Esophagus muscularis mucosa (tissue), 3 donors: ENCODE measurements around the gene MECR.

Experiments
- POLR2A ChIP-seq: fragments of 450-650 bp; IDR thresholded peaks from one replicate; pipeline ENCODE4 v1.6.1; 2017; ENCODE audit warnings: antibody characterized with exemption, moderate library complexity, mild to moderate bottlenecking, low read depth
- TF ChIP-seq, protein P1 (sequence below), 3 experiments: fragments of 200-600 bp in 2 of 3; fragments of 450-650 bp in 1 of 3; sonication (generic) in 2 of 3; IDR thresholded peaks; one replicate each; pipeline ENCODE4 v1.5.1; 2017 to 2019; ENCODE audit warnings: antibody characterized with exemption in 3 of 3, mild to moderate bottlenecking in 2 of 3, moderate library complexity in 1 of 3

DNA sequence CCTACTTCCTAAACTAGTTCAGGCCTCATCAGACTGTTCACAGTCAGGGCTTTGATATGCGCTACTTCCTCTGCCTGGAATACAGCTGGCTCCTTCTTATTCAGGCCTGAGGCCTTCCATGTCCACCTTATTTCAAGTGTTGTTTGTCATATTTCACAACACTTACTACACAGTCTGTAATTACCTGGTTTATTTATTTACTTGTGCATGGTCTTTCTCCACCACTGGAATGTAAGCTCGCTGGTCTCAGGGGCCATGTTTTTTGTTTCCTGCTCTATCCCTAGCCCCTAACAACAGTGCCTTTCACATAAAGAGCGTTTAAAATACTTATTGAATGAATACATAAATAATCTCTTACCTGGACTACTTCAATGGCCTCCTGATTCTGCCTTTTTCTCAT, 44.5 kb downstream of the MECR start:
- no peak for TF ChIP-seq POLR2A
- TF ChIP-seq, protein P1, sequence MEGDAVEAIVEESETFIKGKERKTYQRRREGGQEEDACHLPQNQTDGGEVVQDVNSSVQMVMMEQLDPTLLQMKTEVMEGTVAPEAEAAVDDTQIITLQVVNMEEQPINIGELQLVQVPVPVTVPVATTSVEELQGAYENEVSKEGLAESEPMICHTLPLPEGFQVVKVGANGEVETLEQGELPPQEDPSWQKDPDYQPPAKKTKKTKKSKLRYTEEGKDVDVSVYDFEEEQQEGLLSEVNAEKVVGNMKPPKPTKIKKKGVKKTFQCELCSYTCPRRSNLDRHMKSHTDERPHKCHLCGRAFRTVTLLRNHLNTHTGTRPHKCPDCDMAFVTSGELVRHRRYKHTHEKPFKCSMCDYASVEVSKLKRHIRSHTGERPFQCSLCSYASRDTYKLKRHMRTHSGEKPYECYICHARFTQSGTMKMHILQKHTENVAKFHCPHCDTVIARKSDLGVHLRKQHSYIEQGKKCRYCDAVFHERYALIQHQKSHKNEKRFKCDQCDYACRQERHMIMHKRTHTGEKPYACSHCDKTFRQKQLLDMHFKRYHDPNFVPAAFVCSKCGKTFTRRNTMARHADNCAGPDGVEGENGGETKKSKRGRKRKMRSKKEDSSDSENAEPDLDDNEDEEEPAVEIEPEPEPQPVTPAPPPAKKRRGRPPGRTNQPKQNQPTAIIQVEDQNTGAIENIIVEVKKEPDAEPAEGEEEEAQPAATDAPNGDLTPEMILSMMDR (IDR thresholded peaks at IDR 0.05) = no peak
